Measurements from ENCODE around the gene ARMC9. TPM values are rescaled to one million over a fixed set of nuclear protein-coding genes. Genes with fewer than 3 reads are reported as not detected.
A peak's percentile ranks its signal among the peaks of the same experiment; 100 is the strongest.

The ARMC9 gene
- total RNA-seq, 1 experiment from 2014 or later = 42.7 TPM

DNA sequence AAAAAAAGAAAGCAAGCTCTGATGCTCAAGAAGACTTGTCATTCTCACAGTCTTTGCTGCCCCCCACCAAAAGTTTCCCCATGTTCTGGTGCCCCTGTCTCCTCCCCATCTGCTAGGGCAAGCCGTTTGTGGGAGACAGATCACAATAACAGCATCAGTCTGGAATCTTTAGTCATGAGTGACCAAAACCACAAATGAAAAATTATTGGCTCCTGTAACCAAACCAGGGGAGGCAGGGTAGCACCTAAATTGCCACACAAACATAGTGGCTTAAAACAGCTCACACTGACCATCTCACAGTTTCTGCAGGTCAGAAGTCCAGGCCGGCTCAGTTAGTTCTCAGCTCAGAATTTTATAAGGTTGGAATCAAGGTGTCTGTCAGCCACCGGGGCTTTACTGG is 188.0 kb downstream of the ARMC9 start:
- in situ Hi-C loops (cut with HindIII; ENCODE audit: low pct_unique_long_range_greater_than_20kb, low sequenced_read_pairs) (no loop called here), intact Hi-C loops (cut with micrococcal nuclease; ENCODE audit: unreplicated experiment) (no loop called here)
- Histone ChIP-seq H3K36me3 (ENCODE audit: control insufficient read depth, insufficient read depth, low read length) (no peaks in the 10 kb centered on the region), H3K4me3 (ENCODE audit: low read depth in 2 of 2, low read length in 2 of 2) (no peak overlapping the region), H3K27me3 (ENCODE audit: control insufficient read depth, insufficient read depth, low read length) (no peaks in the 10 kb centered on the region), H3K9me3 (ENCODE audit: control insufficient read depth, insufficient read depth, low read depth, low read length) (peaks cover 7% of the 10 kb centered on the region; the same call in 1 of the 2 replicates), H3K27ac (ENCODE audit: low read length) (peak overlapping the region; percentile 88), H3K4me1 (ENCODE audit: control insufficient read depth, insufficient read depth, low read length) (peaks cover 42% of the 10 kb centered on the region)
- DNase-seq (ENCODE audit: low read depth, low spot score) (no peak), ATAC-seq (peak; percentile 4; the same call in 1 of the 2 replicates)
- POLR2A ChIA-PET = no interaction called here
- BruUV-seq (replicated peaks) = no TSS peak
- TF ChIP-seq CTCF (IDR thresholded peaks at IDR 0.05) = no peak
- no peak for TF ChIP-seq TCF7L2 (IDR thresholded peaks at IDR 0.05; ENCODE audit: low read depth, low read length)
- no peak for TF ChIP-seq SIN3A (IDR thresholded peaks at IDR 0.05; ENCODE audit: borderline replicate concordance, insufficient read depth, low read depth, low read length)
- TF ChIP-seq, protein P1, sequence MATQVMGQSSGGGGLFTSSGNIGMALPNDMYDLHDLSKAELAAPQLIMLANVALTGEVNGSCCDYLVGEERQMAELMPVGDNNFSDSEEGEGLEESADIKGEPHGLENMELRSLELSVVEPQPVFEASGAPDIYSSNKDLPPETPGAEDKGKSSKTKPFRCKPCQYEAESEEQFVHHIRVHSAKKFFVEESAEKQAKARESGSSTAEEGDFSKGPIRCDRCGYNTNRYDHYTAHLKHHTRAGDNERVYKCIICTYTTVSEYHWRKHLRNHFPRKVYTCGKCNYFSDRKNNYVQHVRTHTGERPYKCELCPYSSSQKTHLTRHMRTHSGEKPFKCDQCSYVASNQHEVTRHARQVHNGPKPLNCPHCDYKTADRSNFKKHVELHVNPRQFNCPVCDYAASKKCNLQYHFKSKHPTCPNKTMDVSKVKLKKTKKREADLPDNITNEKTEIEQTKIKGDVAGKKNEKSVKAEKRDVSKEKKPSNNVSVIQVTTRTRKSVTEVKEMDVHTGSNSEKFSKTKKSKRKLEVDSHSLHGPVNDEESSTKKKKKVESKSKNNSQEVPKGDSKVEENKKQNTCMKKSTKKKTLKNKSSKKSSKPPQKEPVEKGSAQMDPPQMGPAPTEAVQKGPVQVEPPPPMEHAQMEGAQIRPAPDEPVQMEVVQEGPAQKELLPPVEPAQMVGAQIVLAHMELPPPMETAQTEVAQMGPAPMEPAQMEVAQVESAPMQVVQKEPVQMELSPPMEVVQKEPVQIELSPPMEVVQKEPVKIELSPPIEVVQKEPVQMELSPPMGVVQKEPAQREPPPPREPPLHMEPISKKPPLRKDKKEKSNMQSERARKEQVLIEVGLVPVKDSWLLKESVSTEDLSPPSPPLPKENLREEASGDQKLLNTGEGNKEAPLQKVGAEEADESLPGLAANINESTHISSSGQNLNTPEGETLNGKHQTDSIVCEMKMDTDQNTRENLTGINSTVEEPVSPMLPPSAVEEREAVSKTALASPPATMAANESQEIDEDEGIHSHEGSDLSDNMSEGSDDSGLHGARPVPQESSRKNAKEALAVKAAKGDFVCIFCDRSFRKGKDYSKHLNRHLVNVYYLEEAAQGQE (IDR thresholded peaks at IDR 0.05; ENCODE audit: insufficient read depth in 1 of 2, low read depth in 2 of 2, low read length in 1 of 2) = no peak
- no peak for TF ChIP-seq POLR2AphosphoS5 (IDR thresholded peaks at IDR 0.05; ENCODE audit: low read depth, low read length)
- CTCF ChIA-PET = interaction anchor here (0.6 kb wide), 1 partner anchor 23 kb away, joined by 3 read pairs; no protein-coding TSS in a partner anchor

GRCh38 chr2:231387904-231388724 is 189.7 kb downstream of the ARMC9 start:
- intact Hi-C loops (cut with micrococcal nuclease; ENCODE audit: unreplicated experiment) = no loop called here
- no peak for DNase-seq (ENCODE audit: low read depth, low spot score)
- in situ Hi-C loops (cut with HindIII; ENCODE audit: low pct_unique_long_range_greater_than_20kb, low sequenced_read_pairs) = no loop called here

More at GRCh38 chr2:231387904-231388724, 189.7 kb downstream of the ARMC9 start:
- no TSS peak for BruUV-seq (replicated peaks)
- no peak overlapping the region for H3K4me3 ChIP-seq (ENCODE audit: low read depth in 2 of 2, low read length in 2 of 2)
- ChIA-PET CTCF (no interaction called here), POLR2A (interaction anchor here (0.8 kb wide), 1 partner anchor 12 kb away, joined by 3 read pairs; no protein-coding TSS in a partner anchor)
- peak overlapping the region; percentile 88 for H3K27ac ChIP-seq (ENCODE audit: low read length)
- ATAC-seq = peak; percentile 83
- H3K4me1 ChIP-seq (ENCODE audit: control insufficient read depth, insufficient read depth, low read length) = peaks cover 51% of the 10 kb centered on the region
- H3K27me3 ChIP-seq (ENCODE audit: control insufficient read depth, insufficient read depth, low read length) = no peaks in the 10 kb centered on the region
- H3K9me3 ChIP-seq (ENCODE audit: control insufficient read depth, insufficient read depth, low read depth, low read length) = peaks cover 7% of the 10 kb centered on the region; the same call in 1 of the 2 replicates
- TF ChIP-seq SIN3A (IDR thresholded peaks at IDR 0.05; ENCODE audit: borderline replicate concordance, insufficient read depth, low read depth, low read length) = no peak
- peak; percentile 60 for TF ChIP-seq POLR2AphosphoS5 (IDR thresholded peaks at IDR 0.05; ENCODE audit: low read depth, low read length)
- H3K36me3 ChIP-seq (ENCODE audit: control insufficient read depth, insufficient read depth, low read length) = no peaks in the 10 kb centered on the region
